ENCODE data around the gene PACS1.

DNA sequence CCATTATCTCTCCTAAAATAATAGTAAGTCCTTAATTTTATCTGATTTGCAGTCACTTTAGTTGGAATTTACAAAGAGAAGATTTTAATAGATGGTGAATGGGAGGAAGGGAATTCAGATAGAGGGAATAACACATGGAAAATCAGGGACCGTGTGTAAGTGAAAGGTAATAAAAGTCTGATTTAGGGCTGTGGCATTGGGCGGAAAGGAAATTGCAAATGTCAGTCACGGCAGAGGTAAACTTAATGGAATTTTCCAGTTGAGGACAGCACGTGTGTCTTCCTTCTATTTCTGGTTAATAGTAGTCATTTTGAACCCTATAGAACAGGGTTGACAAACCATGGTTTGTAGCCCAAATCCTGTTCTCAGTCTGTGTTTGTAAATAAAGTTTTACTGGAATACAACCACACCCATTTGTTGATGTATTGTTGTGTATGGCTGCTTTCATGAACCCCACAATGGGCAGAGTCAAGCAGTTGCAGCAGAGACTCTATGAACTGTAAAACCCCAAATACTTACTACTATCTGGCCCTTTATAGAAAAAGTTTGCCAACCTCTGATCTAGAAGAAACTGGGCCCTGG lies 34.1 kb downstream of the PACS1 start:
- TF ChIP-seq CTCF (IDR thresholded peaks at IDR 0.05) (no peak), POLR2AphosphoS5 (IDR thresholded peaks at IDR 0.05) (no peak), POLR2A (IDR thresholded peaks at IDR 0.05; ENCODE audit: low read depth) (no peak)
